ENCODE data around the gene TP53I11.

TP53I11 gene

DNA sequence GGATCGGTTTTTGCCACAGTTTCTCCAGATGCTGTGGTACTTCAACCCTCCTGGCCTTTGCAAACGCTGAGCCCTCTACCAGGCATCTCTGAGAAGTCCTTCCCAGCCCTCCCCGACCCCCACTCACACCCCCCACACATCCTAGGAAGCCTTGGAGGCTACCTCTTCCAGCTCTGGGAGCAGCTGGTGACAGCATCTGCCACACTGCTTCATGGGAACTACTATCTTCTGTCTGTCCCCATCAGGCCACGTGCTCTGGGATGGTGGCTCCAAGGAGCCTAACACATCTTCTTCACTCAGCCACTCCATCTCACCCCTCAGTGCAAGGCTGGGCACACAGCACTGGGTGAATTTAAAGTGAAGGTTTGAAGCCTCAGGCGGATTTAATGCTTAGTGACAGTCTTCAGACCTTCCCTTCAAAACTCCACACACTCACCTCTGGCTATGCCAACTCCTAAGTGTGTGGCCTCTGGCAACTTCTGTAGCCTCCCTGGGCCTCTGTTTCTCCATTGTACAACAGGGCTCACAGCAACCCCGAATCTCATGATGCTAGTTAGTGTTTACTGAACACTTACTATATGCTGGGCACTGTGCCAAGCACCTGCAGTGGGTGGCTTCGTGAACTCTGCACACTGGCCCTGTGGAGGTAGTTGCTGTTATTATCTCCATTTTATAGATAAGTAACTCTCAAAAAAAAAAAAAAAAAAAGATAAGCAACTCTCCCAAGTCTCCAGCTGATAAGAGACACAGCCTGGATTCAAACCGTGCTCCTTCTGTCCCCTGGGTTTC lies 7.3 kb upstream of the TP53I11 start:
- no peak for DNase-seq

DNA sequence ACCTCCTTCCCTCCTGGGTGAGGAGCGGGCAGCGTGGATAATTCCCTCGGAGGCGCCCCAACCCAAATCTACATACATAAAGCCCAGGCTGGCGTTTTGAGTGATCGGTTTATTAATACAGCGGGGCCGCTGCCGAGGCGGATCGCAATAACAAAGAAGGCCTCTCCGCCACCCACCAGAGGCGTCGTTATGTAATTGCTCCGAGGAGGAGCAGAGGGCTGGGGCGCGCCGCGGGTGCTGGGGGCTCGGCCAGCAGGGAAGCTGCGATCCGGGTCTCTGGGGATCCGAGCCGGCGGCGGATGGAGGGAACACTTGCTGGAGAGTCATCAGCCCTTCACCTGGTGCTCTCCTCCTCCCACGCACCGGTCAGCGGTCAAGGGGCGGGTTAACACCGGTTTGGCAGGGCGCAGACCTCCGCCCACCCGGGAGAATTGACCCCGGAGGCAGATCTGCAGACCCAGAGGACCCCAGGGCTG lies 6.4 kb upstream of the TP53I11 start:
- peak in 13 of 56 donors; percentile 8 to 56 (median 18) for DNase-seq

GRCh38 chr11:44955015-44955738 lies 4.5 kb upstream of the TP53I11 start:
- peak in 16 of 56 donors; percentile 7 to 31 (median 22) for DNase-seq

- no peak for DNase-seq
These were observed 3.6 kb upstream of the TP53I11 start for GRCh38 chr11:44954051-44954906.

DNA sequence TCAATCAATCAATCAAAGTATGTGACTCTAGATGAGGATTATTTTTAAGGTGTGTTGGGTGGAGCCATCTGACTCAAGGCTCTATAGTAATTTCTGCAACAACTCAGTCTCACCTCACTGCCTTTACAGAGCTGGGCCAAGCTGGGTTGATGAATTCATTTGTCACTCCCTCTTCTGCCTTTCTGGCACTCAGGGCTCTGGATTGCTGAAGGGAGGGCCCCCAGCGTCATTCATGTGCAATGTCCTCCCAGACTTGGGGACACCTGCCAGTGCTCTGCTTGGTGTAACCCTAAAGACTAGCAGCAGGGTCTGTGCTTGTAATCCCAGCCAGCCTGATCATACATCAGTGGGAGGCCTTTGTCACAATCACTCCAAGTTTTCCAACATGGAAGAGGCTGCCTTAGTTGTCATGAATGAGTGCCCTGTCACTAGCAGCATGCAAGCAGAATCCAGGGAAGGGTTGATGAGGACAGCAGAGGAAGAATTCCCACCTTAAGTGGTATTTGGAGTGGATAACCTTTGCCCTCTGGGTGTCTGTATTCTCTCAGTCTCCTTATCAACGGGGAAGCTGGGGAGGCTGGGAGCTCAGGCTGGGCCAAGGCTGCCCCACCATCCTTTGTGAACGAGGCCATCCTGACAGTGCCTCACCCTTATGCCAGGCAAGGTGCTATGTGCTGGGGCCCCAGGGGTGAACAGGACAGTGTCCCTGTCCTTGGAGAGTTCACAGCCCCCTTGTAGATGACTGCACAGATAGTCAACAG lies 2.0 kb upstream of the TP53I11 start:
- no peak for DNase-seq

- DNase-seq, result no peak
These were observed 1.4 kb upstream of the TP53I11 start for GRCh38 chr11:44952082-44952481.

DNA sequence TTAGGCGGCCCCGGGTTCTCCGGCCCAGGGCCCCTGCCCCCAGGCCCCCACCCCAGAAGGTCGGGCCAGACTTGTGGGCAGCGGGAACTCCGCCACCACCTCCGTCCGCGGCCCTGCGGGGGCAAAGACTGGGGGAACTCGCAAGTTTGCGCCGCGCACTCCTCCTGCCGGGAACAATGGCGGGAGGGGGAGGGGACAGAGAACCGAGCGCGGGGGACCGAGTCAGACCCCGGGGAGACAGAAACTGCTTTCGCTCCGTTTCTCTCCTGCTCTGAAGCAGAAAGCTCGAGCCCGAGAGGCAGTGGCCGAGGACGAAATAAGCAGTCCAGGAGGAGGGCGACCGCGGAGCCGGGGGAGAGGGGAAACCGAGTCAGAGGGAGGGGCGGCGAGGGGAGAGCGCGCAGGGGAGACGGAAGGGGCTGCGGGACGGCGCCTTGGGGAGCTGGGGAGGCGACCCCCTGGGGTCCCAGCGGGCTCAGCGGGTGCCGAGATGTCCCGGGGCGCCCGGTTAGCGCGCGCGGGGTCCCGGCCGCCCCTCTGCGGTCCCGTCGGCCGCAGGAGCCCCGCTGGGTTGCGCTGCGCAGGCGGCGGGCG lies 555 bp downstream of the TP53I11 start:
- DNase-seq, result peak in 2 of 56 donors; percentile 10 to 30

- no peak for DNase-seq
These were observed 1.3 kb downstream of the TP53I11 start for GRCh38 chr11:44949160-44950030.

- no peak for DNase-seq
These were observed 2.5 kb downstream of the TP53I11 start for GRCh38 chr11:44948155-44948554.

DNA sequence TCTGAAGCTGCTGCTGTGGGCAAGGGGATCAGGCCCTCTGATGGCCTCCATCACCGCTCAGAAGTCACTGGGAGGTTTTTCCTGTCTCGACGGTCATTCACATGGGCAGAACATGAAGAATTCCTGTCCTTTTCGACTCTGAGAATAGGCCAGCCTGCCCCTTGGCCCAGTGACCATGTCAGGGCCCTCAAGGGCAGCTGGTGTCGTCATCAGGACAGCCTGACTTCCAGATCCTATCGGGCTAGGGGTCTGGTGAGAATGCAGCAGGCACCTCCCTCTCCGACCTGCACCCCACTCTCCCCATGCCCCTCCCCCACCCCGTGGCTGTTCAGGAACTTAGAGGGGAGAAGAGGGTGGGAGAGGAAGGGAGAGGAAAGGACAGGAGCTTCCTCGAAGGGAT lies 3.6 kb downstream of the TP53I11 start:
- no peak for DNase-seq

DNA sequence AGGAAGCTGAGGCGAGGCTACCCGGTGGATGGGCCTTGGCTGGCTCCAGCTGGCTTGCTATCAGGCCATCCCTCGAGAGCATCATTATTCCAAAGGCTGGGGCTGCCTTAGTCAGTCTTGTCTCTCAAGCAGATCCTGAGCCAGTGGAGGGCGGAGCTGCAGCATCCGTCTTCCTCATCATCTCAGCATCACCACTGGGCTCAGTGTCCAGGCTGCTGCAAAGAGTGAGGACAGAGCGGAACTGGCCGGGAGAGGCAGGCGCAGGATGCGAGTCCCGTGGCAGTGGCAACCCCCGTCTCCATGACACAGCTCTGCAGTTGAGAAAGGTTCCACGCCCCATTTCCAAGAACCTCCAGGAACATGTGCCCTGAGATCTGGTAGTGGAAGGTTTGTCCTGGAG lies 4.4 kb downstream of the TP53I11 start:
- DNase-seq, result no peak

GRCh38 chr11:44945666-44946065 lies 5.0 kb downstream of the TP53I11 start:
- no peak for DNase-seq

DNA sequence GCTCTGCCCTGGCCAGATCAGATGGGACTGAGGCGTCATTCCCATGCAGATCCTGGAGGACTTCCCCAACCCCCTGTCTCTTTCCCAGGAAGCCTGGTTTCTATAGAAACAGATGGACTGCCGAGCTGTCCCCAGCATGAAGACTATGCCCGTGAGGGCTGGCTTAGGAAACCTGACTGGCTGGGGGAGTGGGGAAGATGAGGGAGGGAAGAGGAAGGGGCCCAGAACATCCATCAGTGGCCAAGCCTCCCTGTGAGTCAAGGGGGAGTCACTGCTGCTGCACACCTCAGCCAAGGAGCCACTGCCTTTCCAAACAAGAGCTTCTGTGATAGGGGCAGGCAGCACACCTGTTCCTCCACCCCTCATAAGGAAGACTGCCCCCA lies 5.8 kb downstream of the TP53I11 start:
- no peak for DNase-seq

DNA sequence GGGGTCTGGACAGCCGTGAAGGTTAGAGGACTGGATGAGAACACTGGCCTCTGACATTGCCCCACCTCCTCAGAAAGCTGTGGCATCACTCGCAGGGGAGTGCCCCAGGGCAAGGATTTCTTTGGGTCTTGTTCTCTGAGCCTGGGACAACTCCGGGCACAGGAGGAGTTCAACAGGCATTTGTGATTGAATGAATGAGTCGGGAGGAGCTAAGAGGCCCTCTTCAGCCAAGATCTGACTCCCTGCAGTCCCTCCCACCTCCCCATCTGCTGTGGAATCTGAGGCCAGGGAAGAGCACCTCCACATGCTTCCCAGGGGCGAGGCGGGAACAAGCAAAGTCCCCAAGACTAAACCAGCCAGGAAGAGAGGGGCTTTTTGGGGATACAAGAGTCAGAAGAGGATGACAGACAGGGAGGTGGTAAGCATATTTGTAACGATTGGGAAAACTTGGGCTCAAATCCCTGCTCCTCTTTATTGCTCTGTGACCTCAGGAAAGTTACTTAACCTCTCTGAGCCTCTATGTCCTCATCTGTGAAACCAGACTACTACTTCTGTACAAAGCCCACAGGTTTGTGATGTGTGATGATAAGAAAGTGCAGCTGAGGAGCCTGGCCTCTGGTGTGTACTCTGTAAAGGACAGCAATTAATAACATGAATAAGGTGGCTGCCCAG lies 6.4 kb downstream of the TP53I11 start:
- DNase-seq, result no peak

DNA sequence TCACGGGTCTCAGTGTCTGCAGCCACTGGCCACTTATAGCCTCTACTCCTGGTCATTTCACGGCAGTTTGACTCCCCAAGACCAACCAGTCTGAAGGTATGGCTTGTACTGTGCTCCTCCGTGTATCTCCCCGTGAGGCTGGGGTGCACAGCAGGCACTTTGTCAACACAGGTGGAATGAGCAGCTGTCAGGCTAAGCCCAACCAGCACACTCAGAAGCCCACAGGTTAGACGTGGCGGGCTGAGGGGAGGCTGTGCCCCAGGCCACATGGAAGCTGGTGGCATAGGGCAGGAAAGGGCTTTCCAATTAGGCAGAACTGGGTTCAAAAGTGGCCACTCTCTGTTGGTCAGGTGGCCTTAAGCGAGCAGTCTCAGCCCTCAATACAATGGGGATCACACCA lies 7.0 kb downstream of the TP53I11 start:
- DNase-seq, result no peak

DNA sequence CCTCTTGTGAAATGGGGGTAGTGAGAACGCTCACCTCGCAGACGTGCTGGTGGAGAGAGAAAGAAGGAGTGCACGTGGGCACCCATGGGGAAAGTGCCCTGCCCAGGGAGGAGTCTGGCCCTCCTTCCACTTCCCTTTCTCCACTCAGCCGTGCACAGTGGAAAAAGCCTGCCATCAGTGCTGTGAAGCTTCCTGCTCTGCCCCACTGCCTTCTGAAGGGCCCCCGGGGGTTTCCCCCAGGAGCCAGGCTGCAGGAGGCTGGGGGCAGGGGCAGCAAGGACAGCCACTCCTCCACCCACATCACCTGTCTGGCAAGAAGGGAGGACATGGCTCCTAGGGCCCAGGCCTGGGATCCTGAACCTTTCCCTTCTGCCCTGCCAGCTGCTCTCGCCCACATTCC lies 7.6 kb downstream of the TP53I11 start:
- peak in 1 of 56 donors; percentile 11 for DNase-seq

GRCh38 chr11:44942029-44942955 lies 8.4 kb downstream of the TP53I11 start:
- DNase-seq, result no peak

Measured in nucleus accumbens (tissue), 56 donors.